Measurements from ENCODE around the gene SCG3.
"Not testable (repeated sequence)": the region's sequence is repeated elsewhere in the genome, so short reads cannot be mapped to it uniquely, and the experiment has no call there.

The SCG3 gene

DNA sequence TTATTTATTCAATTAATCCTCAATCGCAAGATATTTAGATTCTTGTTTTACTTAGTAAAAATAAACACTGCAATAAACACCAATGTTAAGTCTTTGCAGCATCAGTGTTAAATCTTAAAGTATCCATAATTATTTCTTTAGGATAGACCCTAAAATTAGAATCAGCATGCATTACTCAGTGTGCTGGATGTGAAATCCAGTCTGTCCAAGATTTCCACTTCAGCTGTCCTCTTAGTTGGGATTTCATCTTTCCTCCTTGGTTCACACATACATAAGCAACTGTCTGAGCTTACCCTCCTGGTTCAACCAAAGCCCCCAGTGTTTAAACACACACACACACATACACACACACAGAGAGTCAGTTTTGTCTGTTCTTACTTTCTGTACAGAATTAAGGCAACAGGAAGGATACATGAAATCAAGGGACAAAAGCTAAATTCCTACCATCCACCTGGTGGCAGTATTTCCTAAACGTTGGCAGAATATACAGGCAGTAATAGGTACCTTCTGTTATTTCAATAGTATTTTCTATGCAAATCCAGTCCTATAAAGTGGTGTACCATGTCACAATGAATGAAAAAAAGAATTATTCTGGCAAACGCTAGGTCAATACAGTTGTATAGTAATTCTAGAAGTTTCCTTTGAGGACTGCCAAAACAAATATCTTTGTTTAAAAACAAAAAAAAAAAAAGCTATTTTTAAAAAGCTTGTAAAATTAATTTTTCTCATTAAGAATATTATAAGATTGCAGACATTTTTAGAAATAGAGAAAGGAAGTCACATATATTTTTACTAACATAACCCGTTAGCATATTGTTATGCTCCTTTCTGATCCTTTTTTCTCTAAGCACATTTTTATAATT is 31.4 kb upstream of the SCG3 start:
- no peaks in the 10 kb centered on the region for H3K36me3 ChIP-seq (ENCODE audit: insufficient read depth, low read length)
- no peaks in the 10 kb centered on the region for H3F3A ChIP-seq (ENCODE audit: low read depth)
- H3K79me2 ChIP-seq (ENCODE audit: insufficient read depth, low read length) = no peaks in the 10 kb centered on the region
- H4K20me1 ChIP-seq (ENCODE audit: insufficient read depth, low read length, poor library complexity, severe bottlenecking) = no peaks in the 10 kb centered on the region
- H3K27me3 ChIP-seq (ENCODE audit: insufficient read depth, low read length, poor library complexity, severe bottlenecking) = no peaks in the 10 kb centered on the region
- no peak overlapping the region for H3K4me3 ChIP-seq (ENCODE audit: low read length, poor library complexity, severe bottlenecking)
- H2AFZ ChIP-seq (ENCODE audit: low read length) = 0 out of 2 replicates have a peak overlapping the region, but pooled peaks have one; percentile 47
- no peaks in the 10 kb centered on the region for H3K9me3 ChIP-seq (ENCODE audit: insufficient read depth, low read depth, low read length)
- H3K4me1 ChIP-seq (ENCODE audit: insufficient read depth, low read length, poor library complexity, severe bottlenecking) = peaks cover 9% of the 10 kb centered on the region
- H3K9me2 ChIP-seq (replicated peaks; ENCODE audit: low read depth, low read length) = no peaks in the 10 kb centered on the region
- no peak overlapping the region for H3K4me2 ChIP-seq (ENCODE audit: low read depth, low read length, poor library complexity, severe bottlenecking)
- H3K9ac ChIP-seq (ENCODE audit: low read depth, low read length, poor library complexity, severe bottlenecking) = no peak overlapping the region
- no peak for TF ChIP-seq EZH2phosphoT487 (IDR thresholded peaks at IDR 0.05; ENCODE audit: borderline replicate concordance)
- TF ChIP-seq, protein P1, sequence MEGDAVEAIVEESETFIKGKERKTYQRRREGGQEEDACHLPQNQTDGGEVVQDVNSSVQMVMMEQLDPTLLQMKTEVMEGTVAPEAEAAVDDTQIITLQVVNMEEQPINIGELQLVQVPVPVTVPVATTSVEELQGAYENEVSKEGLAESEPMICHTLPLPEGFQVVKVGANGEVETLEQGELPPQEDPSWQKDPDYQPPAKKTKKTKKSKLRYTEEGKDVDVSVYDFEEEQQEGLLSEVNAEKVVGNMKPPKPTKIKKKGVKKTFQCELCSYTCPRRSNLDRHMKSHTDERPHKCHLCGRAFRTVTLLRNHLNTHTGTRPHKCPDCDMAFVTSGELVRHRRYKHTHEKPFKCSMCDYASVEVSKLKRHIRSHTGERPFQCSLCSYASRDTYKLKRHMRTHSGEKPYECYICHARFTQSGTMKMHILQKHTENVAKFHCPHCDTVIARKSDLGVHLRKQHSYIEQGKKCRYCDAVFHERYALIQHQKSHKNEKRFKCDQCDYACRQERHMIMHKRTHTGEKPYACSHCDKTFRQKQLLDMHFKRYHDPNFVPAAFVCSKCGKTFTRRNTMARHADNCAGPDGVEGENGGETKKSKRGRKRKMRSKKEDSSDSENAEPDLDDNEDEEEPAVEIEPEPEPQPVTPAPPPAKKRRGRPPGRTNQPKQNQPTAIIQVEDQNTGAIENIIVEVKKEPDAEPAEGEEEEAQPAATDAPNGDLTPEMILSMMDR (conservative IDR thresholded peaks at IDR 0.05; ENCODE audit: low read length) = peak; percentile 93

DNA sequence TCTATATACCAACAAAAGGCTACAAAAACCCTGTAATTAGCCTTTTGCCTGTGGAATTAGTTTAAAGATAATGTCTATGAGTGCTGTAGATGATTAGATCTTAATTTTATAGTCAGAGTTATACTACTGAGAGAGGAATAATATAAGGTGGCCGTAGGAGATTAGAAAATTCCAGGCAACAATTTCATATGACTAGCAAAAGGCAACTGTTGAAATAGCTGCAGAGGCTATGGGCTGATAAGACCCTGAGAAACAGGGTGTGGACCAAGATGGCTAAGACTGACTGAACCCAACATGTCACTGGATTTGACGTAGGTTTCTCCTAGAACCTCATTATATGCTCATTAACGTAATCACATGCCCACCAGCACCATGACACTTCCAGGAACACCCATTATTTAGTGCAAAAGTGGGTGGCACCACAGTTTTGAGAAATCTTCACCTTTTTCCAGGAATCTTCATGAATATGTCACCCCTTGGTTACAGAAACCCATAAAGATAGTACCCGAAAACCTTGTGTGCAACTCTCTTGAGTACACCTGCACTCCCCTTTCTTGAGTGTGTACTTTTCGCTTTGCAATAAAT is 29.1 kb upstream of the SCG3 start:
- Histone ChIP-seq H3K4me3 (ENCODE audit: low read length, poor library complexity, severe bottlenecking) (no peak overlapping the region), H3K9ac (ENCODE audit: low read depth, low read length, poor library complexity, severe bottlenecking) (no peak overlapping the region), H3K9me2 (replicated peaks; ENCODE audit: low read depth, low read length) (no peaks in the 10 kb centered on the region), H2AFZ (ENCODE audit: low read length) (no peak overlapping the region), H3K79me2 (ENCODE audit: insufficient read depth, low read length) (no peaks in the 10 kb centered on the region), H4K20me1 (ENCODE audit: insufficient read depth, low read length, poor library complexity, severe bottlenecking) (no peaks in the 10 kb centered on the region), H3K4me2 (ENCODE audit: low read depth, low read length, poor library complexity, severe bottlenecking) (no peak overlapping the region), H3F3A (ENCODE audit: low read depth) (no peaks in the 10 kb centered on the region), H3K27me3 (ENCODE audit: insufficient read depth, low read length, poor library complexity, severe bottlenecking) (no peaks in the 10 kb centered on the region), H3K4me1 (ENCODE audit: insufficient read depth, low read length, poor library complexity, severe bottlenecking) (peaks cover 4% of the 10 kb centered on the region), H3K9me3 (ENCODE audit: insufficient read depth, low read depth, low read length) (no peaks in the 10 kb centered on the region), H3K36me3 (ENCODE audit: insufficient read depth, low read length) (no peaks in the 10 kb centered on the region)
- TF ChIP-seq, protein P1 (conservative IDR thresholded peaks at IDR 0.05; ENCODE audit: low read length) = no peak
- TF ChIP-seq EZH2phosphoT487 (IDR thresholded peaks at IDR 0.05; ENCODE audit: borderline replicate concordance) = no peak

DNA sequence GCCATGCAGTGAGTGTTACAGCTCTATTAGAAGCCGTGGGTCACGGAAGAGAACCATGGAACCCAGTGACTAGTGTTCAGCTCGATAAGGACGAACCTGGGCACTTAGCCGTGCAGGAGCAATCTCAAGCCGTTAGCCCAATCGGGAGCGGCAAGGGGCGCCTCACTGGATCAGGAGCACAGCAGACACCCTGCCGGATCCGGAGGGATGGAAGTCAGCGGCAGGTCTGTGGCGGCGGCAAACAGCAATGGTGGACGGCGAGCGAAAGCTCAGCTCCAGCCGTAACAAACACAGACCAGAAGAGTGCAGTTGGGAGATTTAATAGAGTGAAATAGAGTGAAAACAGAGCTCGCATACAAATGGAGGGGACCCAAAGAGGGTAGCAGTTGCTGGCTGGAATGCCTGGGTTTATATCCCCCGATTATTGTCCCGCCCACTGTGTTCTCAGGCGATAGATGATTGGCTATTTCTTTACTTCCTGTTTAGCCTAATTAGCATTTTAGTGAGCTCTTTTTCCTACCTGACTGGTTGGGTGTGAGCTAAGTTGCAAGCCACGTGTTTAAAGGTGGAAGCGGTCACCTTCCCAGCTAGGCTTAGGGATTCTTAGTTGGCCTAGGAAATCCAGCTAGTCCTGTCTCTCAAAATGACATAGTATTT is 25.8 kb upstream of the SCG3 start:
- H3K36me3 ChIP-seq (ENCODE audit: insufficient read depth, low read length); H3K9me2 ChIP-seq (replicated peaks; ENCODE audit: low read depth, low read length); H3K4me1 ChIP-seq (ENCODE audit: insufficient read depth, low read length, poor library complexity, severe bottlenecking); H3K4me2 ChIP-seq (ENCODE audit: low read depth, low read length, poor library complexity, severe bottlenecking); H3K79me2 ChIP-seq (ENCODE audit: insufficient read depth, low read length); H4K20me1 ChIP-seq (ENCODE audit: insufficient read depth, low read length, poor library complexity, severe bottlenecking); H3K4me3 ChIP-seq (ENCODE audit: low read length, poor library complexity, severe bottlenecking); H3K9ac ChIP-seq (ENCODE audit: low read depth, low read length, poor library complexity, severe bottlenecking); H3K9me3 ChIP-seq (ENCODE audit: insufficient read depth, low read depth, low read length); H3K27me3 ChIP-seq (ENCODE audit: insufficient read depth, low read length, poor library complexity, severe bottlenecking); H2AFZ ChIP-seq (ENCODE audit: low read length); H3F3A ChIP-seq (ENCODE audit: low read depth): not testable (repeated sequence)

All from Loucy (cell line).